Measurements from ENCODE around the gene SNTB2. TPM values are rescaled to one million over a fixed set of nuclear protein-coding genes. Genes with fewer than 3 reads are reported as not detected.

The SNTB2 gene
- total and polyA plus RNA-seq, 10 of the 15 experiments (the other 5 are each of a cell fraction or from before 2014, with no cell fraction given): 1.2 to 15.7 (median 5.0) TPM

GRCh38 chr16:69188716-69189115, 1.8 kb downstream of the SNTB2 start (continued):
- no peak for TF ChIP-seq SP1 (IDR thresholded peaks at IDR 0.05; ENCODE audit: low read depth, low read length)
- TF ChIP-seq MLLT1 (IDR thresholded peaks at IDR 0.05): no peak
- no peak for TF ChIP-seq SMAD5 (IDR thresholded peaks at IDR 0.05; ENCODE audit: low read depth)
- no peak for TF ChIP-seq SUZ12 (IDR thresholded peaks at IDR 0.05; ENCODE audit: unreplicated experiment)

GRCh38 chr16:69190046-69190588, 3.2 kb downstream of the SNTB2 start:
- no peak for DNase-seq (ENCODE audit: low read depth, low spot score)
- Histone ChIP-seq H3K4me2 (ENCODE audit: control insufficient read depth, insufficient read depth) (peak overlapping the region; percentile 94; the same call in 1 of the 2 replicates), H3K79me2 (ENCODE audit: control insufficient read depth, insufficient read depth, low read length) (peaks cover 30% of the 10 kb centered on the region), H4K20me1 (ENCODE audit: control insufficient read depth, insufficient read depth) (no peaks in the 10 kb centered on the region), H3K36me3 (ENCODE audit: control insufficient read depth in 2 of 2, insufficient read depth in 2 of 2, low read length in 1 of 2) (no peaks in the 10 kb centered on the region), H3K9ac (ENCODE audit: control insufficient read depth, insufficient read depth, low read length) (no peak overlapping the region), H2AFZ (ENCODE audit: control insufficient read depth, low read depth, low read length) (no peak overlapping the region), H3K4me3 (peak overlapping the region; percentile 1; the same call in 1 of the 2 replicates), H3K27ac (ENCODE audit: control insufficient read depth, insufficient read depth) (no peak overlapping the region), H3K9me3 (replicated peaks; ENCODE audit: control insufficient read depth, insufficient read depth, low read length) (no peaks in the 10 kb centered on the region), H3K27me3 (replicated peaks in 1 of 2; ENCODE audit: control insufficient read depth in 2 of 2, insufficient read depth in 2 of 2, low read length in 1 of 2) (no peaks in the 10 kb centered on the region), H3K4me1 (ENCODE audit: control insufficient read depth, insufficient read depth, low read length) (peaks cover 22% of the 10 kb centered on the region)
- BruUV-seq (replicated peaks): no TSS peak
- 96% methylated on average over 2 of the region's 2 CpGs for WGBS (ENCODE audit: insufficient coverage, insufficient replicate concordance, low lambda C conversion rate, missing lambda C conversion rate)
- intact Hi-C loops (cut with micrococcal nuclease; ENCODE audit: unreplicated experiment): no loop called here
- ChIA-PET SMC1A (ENCODE audit: uncharacterized antibody, unreplicated experiment) (interaction anchor here (0.8 to 2.2 kb wide), 4 partner anchors 12 to 96 kb away, joined by 4 to 10 read pairs (median 8); no protein-coding TSS in a partner anchor), RAD21 (ENCODE audit: unreplicated experiment) (interaction anchor here (0.6 to 1.6 kb wide), 2 partner anchors 40 to 345 kb away, joined by 3 read pairs; no protein-coding TSS in a partner anchor), CTCF (interaction anchor here (1.2 kb wide), 1 partner anchor 40 kb away, joined by 5 read pairs; no protein-coding TSS in a partner anchor), POLR2A (no interaction called here)
- in situ Hi-C loops (cut with MboI): no loop called here
- no peak for ATAC-seq
- no peak for FAIRE-seq
- no peak for TF ChIP-seq TCF3 (IDR thresholded peaks at IDR 0.05; ENCODE audit: borderline replicate concordance, insufficient read depth, low read depth, low read length)
- no peak for TF ChIP-seq BMI1 (IDR thresholded peaks at IDR 0.05; ENCODE audit: borderline replicate concordance)
- no peak for TF ChIP-seq SMC3 (IDR thresholded peaks at IDR 0.05; ENCODE audit: borderline replicate concordance, low read length)
- TF ChIP-seq TARDBP (IDR thresholded peaks at IDR 0.05; ENCODE audit: borderline replicate concordance): no peak
- TF ChIP-seq MTA2 (IDR thresholded peaks at IDR 0.05; ENCODE audit: low read depth): no peak
- no peak for TF ChIP-seq IRF3 (IDR thresholded peaks at IDR 0.05)
- TF ChIP-seq TAF1 (IDR thresholded peaks at IDR 0.05; ENCODE audit: borderline replicate concordance, low read depth, low read length): no peak
- no peak for TF ChIP-seq SREBF2 (IDR thresholded peaks at IDR 0.05; ENCODE audit: low read length)
- no peak for TF ChIP-seq SMARCA5 (IDR thresholded peaks at IDR 0.05)
- TF ChIP-seq EP300 (IDR thresholded peaks at IDR 0.05; ENCODE audit: borderline replicate concordance in 1 of 2, control insufficient read depth in 1 of 2, low read depth in 2 of 2, low read length in 2 of 2): no peak
- no peak for TF ChIP-seq NFXL1 (IDR thresholded peaks at IDR 0.05; ENCODE audit: borderline replicate concordance)
- no peak for TF ChIP-seq IKZF1 (conservative IDR thresholded peaks at IDR 0.05)
- TF ChIP-seq E2F4 (IDR thresholded peaks at IDR 0.05; ENCODE audit: low read depth, low read length): no peak
- TF ChIP-seq ZNF274 (IDR thresholded peaks at IDR 0.05; ENCODE audit: insufficient read depth, insufficient read length): no peak
- no peak for TF ChIP-seq BHLHE40 (IDR thresholded peaks at IDR 0.05; ENCODE audit: borderline replicate concordance in 1 of 2, low read depth in 2 of 2, low read length in 1 of 2)
- TF ChIP-seq NR2C2 (IDR thresholded peaks at IDR 0.05; ENCODE audit: borderline replicate concordance, control insufficient read depth, insufficient read length, low read depth): no peak
